ENCODE results near the gene PCTP. TPM values are rescaled to one million over a fixed set of nuclear protein-coding genes. Genes with fewer than 3 reads are reported as not detected.

Gene PCTP
- total RNA-seq, 2 donors from 2014 or later: 9.2 to 11.1 TPM

DNA sequence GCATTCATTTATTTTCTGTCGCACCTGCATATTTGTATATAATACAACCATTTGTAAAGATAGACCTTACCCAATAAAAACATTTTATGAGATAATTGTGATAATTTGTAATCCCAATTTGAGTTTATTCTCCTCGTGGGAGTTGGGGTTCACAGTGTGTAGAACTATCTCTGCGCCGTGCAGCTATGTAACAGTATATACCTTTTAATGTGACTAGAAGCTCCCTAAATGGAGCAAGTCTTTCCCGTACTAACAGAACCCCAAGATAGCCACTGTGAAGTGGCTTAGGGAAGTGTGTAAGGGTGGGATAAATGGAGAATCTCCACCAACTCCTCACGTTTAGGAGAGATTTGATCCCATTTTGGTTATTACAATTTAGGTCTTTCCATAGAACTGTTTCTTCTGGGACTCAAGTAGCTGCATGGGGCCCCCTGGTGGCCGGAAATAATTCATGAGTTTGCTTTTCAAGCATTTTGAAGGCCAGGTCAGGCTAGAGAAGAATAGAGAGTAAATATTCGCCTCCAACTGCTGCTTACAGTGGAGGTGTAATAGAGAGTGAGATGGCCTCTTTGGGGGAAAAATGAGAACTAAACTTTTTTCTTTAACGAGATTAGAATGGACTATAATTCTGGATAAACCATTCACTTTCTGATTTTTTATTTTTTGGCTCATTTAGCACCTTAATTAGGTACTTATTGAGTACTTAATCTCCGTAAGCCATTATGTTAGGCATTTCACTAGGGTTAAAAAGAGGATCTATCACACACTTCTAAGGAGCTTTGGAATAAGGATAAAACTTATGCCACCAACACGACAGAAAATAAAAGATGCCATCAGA lies 32.7 kb upstream of the PCTP start:
- DNase-seq: peak; percentile 65 to 73
- H3K9me3 Mint-ChIP-seq: no peaks in the 10 kb centered on the region
- H3K4me1 Mint-ChIP-seq (ENCODE audit: low read depth): no peaks in the 10 kb centered on the region
- no peak overlapping the region for H3K27ac Mint-ChIP-seq
- H3K4me3 Mint-ChIP-seq: no peak overlapping the region
- H3K27me3 Mint-ChIP-seq (ENCODE audit: low read depth): peaks cover 41% of the 10 kb centered on the region
- H3K36me3 Mint-ChIP-seq (ENCODE audit: insufficient read depth in 2 of 2): no peaks in the 10 kb centered on the region
- no peak for ATAC-seq (replicated peaks in 1 of 2)

DNA sequence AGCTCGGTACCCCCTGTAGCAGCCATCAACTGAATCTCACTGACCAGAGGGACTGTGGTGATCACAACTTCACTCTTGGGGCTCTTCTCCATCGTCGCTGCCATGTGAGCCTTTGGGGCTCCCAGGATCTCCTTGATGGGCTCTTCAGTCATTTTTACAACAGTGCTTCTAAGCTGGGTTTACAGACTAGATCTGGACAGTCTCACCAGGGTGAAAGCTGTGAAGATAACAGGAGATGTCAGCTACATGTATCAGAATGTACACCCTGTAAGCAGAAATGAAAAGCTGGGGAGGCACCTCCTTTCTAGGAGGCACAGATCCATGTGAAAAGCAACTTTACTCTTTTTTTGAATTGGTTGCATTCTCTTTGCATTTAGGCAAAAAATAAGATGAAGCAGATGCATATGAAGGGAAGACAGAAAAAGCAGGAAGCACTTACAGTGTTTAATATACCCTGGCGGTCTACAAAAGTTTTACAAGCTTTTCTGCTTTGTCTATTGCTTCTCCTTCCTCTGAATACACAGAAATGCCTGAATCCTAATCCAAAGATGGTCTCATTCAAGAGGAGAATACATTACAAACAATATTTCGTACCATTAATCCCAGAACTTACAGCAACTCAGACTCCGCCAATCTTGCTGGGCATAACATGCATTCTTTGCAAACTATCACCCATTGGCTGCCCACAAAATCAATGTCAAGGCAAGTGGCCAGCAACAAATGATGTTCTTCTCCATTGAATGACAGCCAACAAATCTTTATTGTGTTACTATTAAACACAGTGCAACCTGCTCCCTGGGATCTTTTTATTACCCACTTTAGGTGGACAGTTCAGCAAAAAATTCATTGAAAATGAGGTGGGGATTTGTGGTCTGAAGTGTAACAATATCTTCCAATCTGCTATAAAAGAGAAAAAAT lies 29.7 kb upstream of the PCTP start:
- Mint-ChIP-seq H3K36me3 (ENCODE audit: insufficient read depth in 2 of 2) (no peaks in the 10 kb centered on the region), H3K27me3 (ENCODE audit: low read depth) (peaks cover 67% of the 10 kb centered on the region), H3K4me1 (ENCODE audit: low read depth) (no peaks in the 10 kb centered on the region), H3K27ac (no peak overlapping the region), H3K4me3 (no peak overlapping the region), H3K9me3 (no peaks in the 10 kb centered on the region)
- ATAC-seq (replicated peaks in 1 of 2) (no peak), DNase-seq (no peak)

DNA sequence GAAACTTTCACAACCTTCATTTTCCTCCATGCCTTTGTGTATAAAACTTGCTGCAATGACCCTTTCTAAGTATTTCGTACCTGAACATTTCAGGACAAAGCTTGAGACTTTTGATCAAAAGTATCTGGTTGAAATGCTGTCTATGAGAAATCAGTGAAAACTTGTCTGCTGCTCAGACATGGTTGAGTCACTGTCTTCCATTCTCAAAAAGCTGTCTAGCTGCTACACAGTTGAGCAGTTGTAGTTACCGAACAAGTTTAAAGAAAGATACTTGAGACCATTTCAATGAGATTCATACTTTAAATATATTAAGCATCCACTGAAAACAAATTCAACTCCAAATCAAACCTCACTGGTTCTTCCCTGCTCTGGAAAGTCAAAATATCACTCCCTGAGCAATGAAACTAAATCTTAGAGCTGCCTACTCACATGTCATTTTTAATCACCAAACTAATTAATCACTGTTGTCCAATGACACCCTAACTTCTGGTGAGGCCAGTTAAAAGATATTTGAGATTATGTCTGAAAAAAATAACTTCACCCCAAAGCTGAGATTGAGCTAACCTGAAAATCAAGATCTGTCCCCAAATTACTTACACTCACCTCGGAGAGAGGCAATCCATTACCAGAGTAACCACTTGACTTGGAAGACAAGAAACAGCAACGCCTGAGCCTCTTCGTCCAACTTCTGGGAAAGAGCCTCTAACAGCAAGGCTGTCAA lies 28.7 kb upstream of the PCTP start:
- ATAC-seq (replicated peaks in 1 of 2) (no peak), DNase-seq (no peak)
- no peaks in the 10 kb centered on the region for H3K36me3 Mint-ChIP-seq (ENCODE audit: insufficient read depth in 2 of 2)
- no peaks in the 10 kb centered on the region for H3K9me3 Mint-ChIP-seq
- peaks cover 76% of the 10 kb centered on the region for H3K27me3 Mint-ChIP-seq (ENCODE audit: low read depth)
- H3K4me3 Mint-ChIP-seq: no peak overlapping the region
- no peak overlapping the region for H3K27ac Mint-ChIP-seq
- H3K4me1 Mint-ChIP-seq (ENCODE audit: low read depth): no peaks in the 10 kb centered on the region

DNA sequence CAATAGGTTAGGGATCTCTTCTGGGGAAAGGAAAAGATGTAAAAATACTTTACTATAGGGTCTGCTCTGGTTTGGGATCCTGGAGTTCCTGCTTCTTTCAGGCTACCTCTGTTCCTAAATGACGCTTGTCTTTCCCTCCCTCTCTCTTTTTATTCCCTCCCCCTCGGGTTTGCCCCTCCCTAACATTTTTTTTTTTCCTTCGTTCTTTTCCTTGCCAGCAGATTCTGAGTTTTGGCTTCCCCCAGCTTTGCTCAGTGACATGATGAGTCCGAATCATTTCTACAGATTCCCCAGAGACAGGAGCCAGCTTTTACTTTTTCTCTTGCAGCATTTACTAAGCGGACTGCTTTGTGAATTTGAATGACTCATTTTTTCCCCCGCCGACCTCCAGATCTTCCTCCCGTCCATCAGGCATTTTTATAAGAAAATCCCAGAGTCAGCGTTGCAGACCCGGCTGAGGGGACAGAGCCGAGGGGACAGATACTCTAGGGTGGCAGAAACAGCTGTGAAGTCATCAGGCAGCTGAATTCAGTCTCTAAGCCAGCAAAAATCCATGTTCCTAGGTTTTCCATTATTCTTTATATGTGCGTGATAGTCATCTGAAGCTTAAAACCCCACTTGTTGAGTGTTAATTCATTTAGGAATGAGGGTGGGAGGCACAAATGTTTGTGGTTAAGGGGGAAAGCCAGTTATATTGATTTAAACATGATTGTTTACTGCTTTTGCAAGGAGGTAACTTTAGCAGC lies 27.9 kb upstream of the PCTP start, which contains the start of gene TMEM100:
TMEM100 (minus strand) TSS at position 123 of the 746 bp plus-strand sequence. CDS start 1,794 bp downstream, outside the sequence.
- ATAC-seq (replicated peaks in 1 of 2) (no peak), DNase-seq (no peak)
- Mint-ChIP-seq H3K27me3 (ENCODE audit: low read depth) (peaks cover 83% of the 10 kb centered on the region), H3K9me3 (no peaks in the 10 kb centered on the region), H3K4me3 (no peak within 1 kb of the TSS), H3K36me3 (ENCODE audit: insufficient read depth in 2 of 2) (no peaks in the 10 kb centered on the region), H3K4me1 (ENCODE audit: low read depth) (no peaks in the 10 kb centered on the region), H3K27ac (no peak within 1 kb of the TSS)

DNA sequence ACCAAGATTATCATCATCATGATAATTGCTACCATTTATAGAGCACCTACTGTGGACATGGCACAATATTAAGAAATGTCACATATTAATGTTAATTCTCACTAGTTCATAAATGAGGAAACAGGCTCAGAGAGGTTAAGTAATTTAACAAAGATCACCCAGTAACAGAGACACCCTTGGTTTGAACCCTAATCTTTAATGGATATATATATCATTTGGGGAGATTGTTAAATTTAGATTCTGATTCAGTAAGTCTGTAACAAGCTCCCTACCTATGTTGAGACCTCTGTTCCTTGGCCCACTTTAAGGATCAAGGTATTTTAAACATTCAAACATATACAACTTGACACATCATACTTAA lies 27.4 kb upstream of the PCTP start:
- no peak overlapping the region for H3K27ac Mint-ChIP-seq
- ATAC-seq (replicated peaks in 1 of 2) (no peak), DNase-seq (no peak)
- H3K4me3 Mint-ChIP-seq: no peak overlapping the region
- H3K4me1 Mint-ChIP-seq (ENCODE audit: low read depth): no peaks in the 10 kb centered on the region
- H3K36me3 Mint-ChIP-seq (ENCODE audit: insufficient read depth in 2 of 2): no peaks in the 10 kb centered on the region
- peaks cover 86% of the 10 kb centered on the region for H3K27me3 Mint-ChIP-seq (ENCODE audit: low read depth)
- H3K9me3 Mint-ChIP-seq: no peaks in the 10 kb centered on the region

DNA sequence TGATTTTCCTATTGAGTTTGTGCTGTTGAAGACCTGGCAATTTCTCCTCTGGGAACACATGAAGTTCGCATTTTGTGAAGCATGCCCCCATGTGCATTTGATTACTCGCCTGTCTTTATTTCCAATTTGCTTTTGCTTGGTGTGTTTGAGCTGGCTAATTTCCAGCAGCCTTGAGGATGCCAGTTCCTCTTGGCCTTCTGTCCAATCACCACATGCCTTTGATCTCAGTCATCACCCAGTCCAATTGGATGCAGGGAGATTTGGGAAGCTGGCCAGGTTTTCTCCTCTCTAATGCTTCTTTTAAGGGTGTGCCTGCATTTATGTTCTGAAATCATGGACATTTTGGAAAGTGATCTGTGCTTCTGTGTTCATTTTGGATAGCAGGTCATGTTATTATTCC lies 24.4 kb upstream of the PCTP start:
- DNase-seq: no peak
- Mint-ChIP-seq H3K4me1 (ENCODE audit: low read depth) (peaks cover under 1% of the 10 kb centered on the region), H3K36me3 (ENCODE audit: insufficient read depth in 2 of 2) (no peaks in the 10 kb centered on the region), H3K9me3 (no peaks in the 10 kb centered on the region), H3K27me3 (ENCODE audit: low read depth) (peaks cover 86% of the 10 kb centered on the region), H3K4me3 (no peak overlapping the region), H3K27ac (no peak overlapping the region)
- no peak for ATAC-seq (replicated peaks in 1 of 2)

DNA sequence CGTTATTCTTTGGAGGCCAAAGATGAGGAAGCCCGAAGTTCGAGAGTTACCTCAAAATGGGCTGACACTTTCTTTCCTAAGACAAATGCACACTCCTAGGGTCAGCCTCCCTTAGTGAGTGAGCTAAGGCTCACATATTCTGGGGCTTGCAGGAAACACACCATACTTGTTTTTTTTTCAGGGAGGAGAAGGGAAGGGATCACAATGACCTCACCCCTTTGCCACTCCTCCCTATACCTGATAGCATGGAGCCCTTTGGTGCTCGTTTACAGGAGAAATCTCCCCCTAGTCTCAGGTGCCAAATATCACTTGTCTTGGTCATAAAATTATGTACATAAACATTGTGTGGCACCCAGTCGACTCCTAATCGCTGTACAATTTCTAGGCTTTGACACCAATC lies 23.6 kb upstream of the PCTP start:
- DNase-seq (no peak), ATAC-seq (replicated peaks in 1 of 2) (no peak)
- Mint-ChIP-seq H3K27me3 (ENCODE audit: low read depth) (peaks cover 86% of the 10 kb centered on the region), H3K9me3 (no peaks in the 10 kb centered on the region), H3K27ac (no peak overlapping the region), H3K4me1 (ENCODE audit: low read depth) (peaks cover 5% of the 10 kb centered on the region), H3K36me3 (ENCODE audit: insufficient read depth in 2 of 2) (no peaks in the 10 kb centered on the region), H3K4me3 (no peak overlapping the region)

DNA sequence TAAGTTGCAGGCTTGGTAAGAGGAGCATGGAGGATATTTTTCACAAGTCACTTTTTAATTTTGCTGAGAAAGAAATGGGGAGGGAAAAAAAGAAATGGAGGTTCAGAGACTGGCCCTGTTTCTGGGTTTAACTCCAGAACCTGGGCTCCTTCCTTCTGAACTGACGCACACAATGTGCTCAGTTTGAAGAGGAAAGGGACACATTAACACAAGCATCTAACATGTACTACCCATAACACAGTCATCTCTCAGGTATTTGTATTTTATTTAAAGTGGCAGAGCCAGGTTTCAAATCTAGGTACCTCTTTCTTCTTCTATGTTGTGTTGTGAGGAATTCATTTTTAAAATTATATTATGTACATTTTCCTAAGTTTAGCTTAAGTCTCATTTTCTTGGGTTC lies 22.9 kb upstream of the PCTP start:
- no peaks in the 10 kb centered on the region for H3K36me3 Mint-ChIP-seq (ENCODE audit: insufficient read depth in 2 of 2)
- H3K4me1 Mint-ChIP-seq (ENCODE audit: low read depth): peaks cover 10% of the 10 kb centered on the region
- ATAC-seq (replicated peaks in 1 of 2): no peak
- H3K27ac Mint-ChIP-seq: no peak overlapping the region
- H3K27me3 Mint-ChIP-seq (ENCODE audit: low read depth): peaks cover 86% of the 10 kb centered on the region
- no peak overlapping the region for H3K4me3 Mint-ChIP-seq
- DNase-seq: no peak
- H3K9me3 Mint-ChIP-seq: no peaks in the 10 kb centered on the region

DNA sequence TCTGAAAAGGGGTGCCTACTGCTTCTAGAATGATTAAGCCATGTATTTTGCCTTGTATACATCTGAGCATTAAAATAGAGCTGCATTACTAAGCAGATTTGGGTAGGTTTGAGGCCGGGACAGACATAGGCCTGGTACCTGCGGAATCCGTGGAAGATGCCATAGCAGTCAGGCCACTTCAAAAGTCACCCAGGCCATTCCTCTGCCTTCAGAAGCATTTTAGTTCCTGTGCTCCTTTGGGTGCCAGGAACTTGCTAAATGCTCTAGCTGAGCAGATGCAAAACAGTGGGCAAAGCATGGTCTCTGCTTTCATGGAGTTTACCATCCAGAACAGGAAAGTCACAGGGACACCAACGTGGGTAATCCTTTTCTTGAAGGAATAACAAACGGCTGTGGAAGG lies 22.5 kb upstream of the PCTP start:
- Mint-ChIP-seq H3K27me3 (ENCODE audit: low read depth) (peaks cover 85% of the 10 kb centered on the region), H3K36me3 (ENCODE audit: insufficient read depth in 2 of 2) (no peaks in the 10 kb centered on the region), H3K4me3 (no peak overlapping the region), H3K27ac (no peak overlapping the region), H3K9me3 (no peaks in the 10 kb centered on the region), H3K4me1 (ENCODE audit: low read depth) (peaks cover 14% of the 10 kb centered on the region)
- ATAC-seq (replicated peaks in 1 of 2): no peak
- DNase-seq: no peak

DNA sequence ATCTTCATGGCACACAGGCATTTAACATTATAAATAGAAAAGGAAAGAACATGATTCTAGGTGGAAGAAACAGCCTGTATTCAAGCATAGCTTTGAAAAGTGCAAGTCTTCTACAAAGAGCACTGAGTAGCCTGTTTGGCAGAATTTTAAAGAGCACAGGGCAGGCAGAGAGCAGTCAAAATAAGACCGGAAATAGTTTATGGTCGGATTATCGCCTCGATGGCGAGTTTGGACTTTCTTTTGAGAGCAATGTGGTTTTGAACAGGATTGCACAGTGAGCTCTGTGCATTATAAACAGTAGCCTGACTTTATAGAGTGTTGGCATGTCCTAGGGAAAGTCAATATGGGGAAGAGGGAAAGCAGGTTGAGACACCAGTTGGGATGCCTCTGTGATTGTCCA lies 22.0 kb upstream of the PCTP start:
- H3K9me3 Mint-ChIP-seq: no peaks in the 10 kb centered on the region
- no peak overlapping the region for H3K27ac Mint-ChIP-seq
- no peak overlapping the region for H3K4me3 Mint-ChIP-seq
- DNase-seq: no peak
- ATAC-seq (replicated peaks in 1 of 2): no peak
- H3K36me3 Mint-ChIP-seq (ENCODE audit: insufficient read depth in 2 of 2): no peaks in the 10 kb centered on the region
- H3K4me1 Mint-ChIP-seq (ENCODE audit: low read depth): peaks cover 19% of the 10 kb centered on the region
- H3K27me3 Mint-ChIP-seq (ENCODE audit: low read depth): peaks cover 84% of the 10 kb centered on the region

DNA sequence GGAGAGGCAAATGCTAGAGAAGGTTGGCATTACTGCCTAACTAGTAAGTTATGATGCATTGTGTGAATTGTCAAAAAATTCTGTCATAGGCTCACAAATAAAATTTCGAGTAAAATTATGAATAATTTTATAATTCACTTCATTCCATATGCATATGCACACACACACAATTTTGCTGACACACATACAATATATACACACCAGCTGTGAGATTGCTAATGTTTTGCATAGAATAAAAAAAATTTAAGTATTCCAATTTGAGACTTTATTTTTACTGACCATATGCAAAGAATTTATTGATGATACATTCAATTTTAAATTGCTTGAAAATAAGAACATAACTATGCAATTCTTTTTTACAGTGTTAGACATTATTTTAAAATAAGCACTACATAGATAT lies 21.4 kb upstream of the PCTP start:
- DNase-seq (no peak), ATAC-seq (replicated peaks in 1 of 2) (no peak)
- Mint-ChIP-seq H3K4me1 (ENCODE audit: low read depth) (peaks cover 25% of the 10 kb centered on the region), H3K4me3 (no peak overlapping the region), H3K27ac (no peak overlapping the region), H3K9me3 (no peaks in the 10 kb centered on the region), H3K36me3 (ENCODE audit: insufficient read depth in 2 of 2) (no peaks in the 10 kb centered on the region), H3K27me3 (ENCODE audit: low read depth) (peaks cover 86% of the 10 kb centered on the region)

DNA sequence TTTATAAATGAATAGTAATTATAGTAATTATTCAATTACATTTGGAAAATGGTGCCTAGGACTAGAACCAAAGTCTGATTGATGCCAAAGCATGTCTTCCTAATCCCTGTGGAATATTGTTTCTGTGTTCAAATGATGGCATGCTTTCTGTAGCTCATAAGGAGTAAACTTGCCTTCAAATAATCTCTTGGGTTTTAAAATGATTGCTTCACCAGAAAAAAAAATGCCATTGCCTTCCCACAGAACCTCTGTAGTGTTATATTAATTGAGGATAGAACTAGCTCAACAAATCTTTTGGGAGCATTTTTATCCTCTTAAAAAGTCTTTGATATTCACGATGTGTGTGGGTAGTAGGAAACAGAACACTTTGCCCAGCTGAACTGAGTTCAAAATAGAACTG lies 20.5 kb upstream of the PCTP start:
- DNase-seq: no peak
- no peaks in the 10 kb centered on the region for H3K36me3 Mint-ChIP-seq (ENCODE audit: insufficient read depth in 2 of 2)
- H3K9me3 Mint-ChIP-seq: no peaks in the 10 kb centered on the region
- H3K27ac Mint-ChIP-seq: no peak overlapping the region
- H3K4me1 Mint-ChIP-seq (ENCODE audit: low read depth): peaks cover 34% of the 10 kb centered on the region
- no peak for ATAC-seq (replicated peaks in 1 of 2)
- H3K27me3 Mint-ChIP-seq (ENCODE audit: low read depth): peaks cover 78% of the 10 kb centered on the region
- H3K4me3 Mint-ChIP-seq: no peak overlapping the region
